T-helper 2 cell treated with Interferon-gamma antibody and Interleukin-4, amounts not matched to agents 100 ng/mL and 5 ng/mL, for 36 hours (primary cell): ENCODE results near the gene EBF3. TPM values are rescaled to one million over a fixed set of nuclear protein-coding genes. Genes with fewer than 3 reads are reported as not detected.

Experiments used
- intact Hi-C: fragments of 100-400 bp; cut with micrococcal nuclease; formaldehyde crosslinking; loops from one replicate; pipeline ENCODE4 v1.15.1; 2023
- total RNA-seq: library from RNA; stranded (reverse); gene quantifications from 2 replicates; pipeline ENCODE4 v1.2.3, GENCODE V29; 2022

Gene EBF3
- total RNA-seq, 1 donor from 2014 or later: not detected

DNA sequence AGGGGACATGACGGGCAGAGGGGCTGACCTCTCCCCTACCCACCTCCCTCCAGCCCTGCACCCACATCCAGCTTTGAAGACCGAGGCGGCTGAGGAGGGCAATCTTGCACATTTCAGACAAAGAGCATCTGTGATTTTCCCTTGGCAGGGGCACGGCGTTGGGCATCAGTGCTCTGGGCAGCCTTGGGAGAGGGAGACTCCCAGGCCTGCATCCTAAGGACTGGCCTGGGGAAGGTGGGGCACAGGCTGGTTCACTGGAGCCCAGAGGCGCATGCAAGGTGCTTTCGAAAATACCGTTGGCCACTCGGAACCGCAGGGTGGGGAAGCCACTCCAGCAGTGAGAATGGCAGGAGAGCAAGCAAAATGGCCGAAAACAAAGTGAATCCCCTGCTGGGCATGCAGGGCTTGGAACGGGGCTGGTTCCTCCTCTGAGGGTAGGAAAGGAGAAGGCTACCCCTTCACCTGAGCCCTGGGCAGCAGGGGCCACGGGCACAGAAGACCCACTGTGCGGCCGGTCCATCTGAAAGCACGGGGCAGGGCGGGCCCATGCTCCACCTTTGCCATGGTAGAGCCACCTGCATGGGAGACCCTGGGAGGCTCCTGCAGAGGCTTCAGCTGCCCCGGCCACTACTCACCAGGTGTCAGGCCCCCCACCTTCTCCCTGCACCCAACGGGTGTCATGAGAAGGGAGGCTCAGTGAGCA lies 49.8 kb downstream of the EBF3 start:
- intact Hi-C loops: no loop called here

DNA sequence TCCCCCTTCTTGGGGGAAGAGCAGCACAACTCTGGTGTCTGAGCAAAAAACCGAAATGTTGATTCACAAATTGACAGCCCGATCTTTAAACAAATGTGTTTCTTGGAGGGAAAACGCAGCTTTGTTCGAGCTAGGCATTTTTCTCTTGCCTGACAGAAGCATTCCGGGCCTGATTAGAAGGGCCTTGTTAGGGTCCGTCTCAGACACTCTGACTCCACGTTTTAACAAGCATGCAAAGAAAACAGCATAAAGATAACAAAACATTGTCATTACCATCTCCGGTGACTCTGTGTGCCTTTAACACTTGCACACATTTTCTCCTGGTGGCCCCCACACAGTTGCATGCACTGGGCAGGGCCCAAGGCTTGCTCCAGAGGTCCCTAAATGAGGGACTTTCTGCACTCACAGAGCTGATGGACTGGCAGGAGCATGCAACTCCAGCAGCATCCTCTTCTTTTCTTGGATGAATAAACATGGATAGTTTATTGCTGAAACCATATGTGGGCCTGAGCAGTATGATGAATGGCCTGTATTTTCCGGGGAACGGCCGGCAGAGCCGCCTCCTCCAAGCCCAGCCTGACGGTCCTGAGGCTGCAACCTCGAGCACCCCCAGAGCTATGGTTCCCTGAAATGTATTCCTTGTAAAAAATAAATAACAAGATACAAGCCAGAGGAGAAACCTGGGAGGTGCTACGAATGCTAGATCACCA lies 50.9 kb downstream of the EBF3 start:
- intact Hi-C loops: no loop called here

DNA sequence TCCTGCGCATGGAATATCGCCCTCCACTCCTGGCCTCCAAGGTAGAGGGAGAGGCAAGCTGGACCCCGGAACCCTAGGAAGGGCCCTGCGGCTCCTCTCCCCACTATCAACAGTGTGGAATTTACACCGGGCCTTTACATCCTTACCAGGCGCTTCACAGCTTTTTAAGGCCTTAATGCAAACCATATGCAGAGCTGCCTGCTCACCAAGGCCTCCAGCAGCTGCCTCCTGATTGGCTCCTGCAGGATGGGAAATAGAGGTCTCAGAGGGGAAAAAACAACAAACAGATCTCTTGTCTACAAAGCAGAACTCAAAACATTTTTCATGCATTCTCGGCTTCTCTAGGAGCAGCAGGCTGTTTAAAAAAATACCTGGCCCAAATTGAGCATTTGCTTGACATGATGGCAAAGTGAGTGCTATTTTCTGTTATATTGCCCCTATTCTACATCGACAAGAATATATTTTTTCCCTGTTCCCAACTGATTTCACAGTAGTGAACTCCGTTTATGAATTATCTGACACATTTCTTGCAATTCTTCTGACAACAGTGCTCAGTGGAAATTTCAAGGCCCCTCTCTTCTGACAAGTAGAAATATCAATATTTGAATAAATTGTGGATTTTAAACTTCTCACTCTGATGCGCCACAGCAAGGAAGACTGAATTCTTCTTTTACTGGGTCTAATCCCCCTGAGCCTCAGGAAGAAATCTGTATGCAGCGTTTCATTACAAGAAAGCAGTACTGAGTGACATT lies 51.7 kb downstream of the EBF3 start:
- intact Hi-C loops: no loop called here

DNA sequence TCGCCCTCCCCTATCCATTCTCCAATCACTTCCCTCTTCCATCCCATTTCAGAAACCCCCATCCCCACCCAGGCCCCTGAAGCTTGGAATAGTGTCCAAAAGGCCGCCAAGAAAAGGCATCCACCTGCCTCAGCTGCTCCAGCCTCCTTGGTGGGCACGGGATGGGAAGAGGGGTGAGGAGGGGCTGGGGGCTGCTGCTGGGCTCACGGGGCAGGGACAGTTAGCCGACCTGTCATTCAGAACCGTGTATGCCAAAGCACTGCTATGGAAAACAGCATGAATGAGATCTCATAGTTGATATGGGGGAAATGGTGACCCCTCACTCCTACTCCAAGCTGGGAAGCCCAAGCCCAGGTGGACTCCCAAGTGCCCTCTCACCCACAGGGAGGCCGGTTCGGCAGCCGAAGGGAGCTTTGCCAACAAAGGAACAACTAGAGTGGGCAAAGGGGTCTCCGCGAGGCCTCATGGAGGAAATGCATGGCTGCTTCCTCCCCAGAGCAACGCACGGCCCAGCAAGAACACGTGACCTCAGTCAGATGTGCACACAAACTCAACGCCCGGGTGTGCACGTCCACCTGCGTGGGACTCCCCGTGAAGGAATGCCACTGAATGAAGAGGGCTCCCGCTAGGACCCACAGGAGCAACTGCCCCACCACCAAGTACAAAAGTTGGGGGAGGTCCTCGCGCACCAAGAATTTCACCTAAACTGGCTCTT lies 52.5 kb downstream of the EBF3 start:
- intact Hi-C loops: no loop called here

GRCh38 chr10:129910861-129911260 lies 53.2 kb downstream of the EBF3 start:
- intact Hi-C loops: no loop called here

GRCh38 chr10:129909531-129910256 lies 54.4 kb downstream of the EBF3 start:
- intact Hi-C loops: no loop called here

GRCh38 chr10:129909080-129909479 lies 55.0 kb downstream of the EBF3 start:
- intact Hi-C loops: no loop called here

DNA sequence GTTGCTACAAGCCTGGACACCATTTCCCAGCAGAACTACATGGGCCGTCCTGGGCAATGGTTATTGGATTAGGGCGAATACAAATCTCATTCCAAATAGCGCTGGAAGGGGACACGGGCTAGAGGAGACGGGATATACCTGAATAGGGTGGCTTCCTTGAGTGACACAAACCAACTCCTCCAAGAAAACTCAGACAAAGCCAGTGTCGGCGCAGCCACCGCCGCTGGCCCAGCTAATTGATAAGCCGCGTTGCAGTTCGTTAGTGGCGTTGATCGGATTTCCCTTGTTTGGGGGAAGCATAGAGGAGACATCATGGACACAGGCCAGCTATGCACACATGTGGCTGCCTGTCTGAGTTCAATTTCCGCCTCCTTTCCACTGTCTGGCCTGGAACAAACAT lies 55.7 kb downstream of the EBF3 start:
- intact Hi-C loops: no loop called here

GRCh38 chr10:129905553-129905952 lies 58.5 kb downstream of the EBF3 start:
- intact Hi-C loops: no loop called here

- intact Hi-C loops: no loop called here
These were observed 59.8 kb downstream of the EBF3 start for GRCh38 chr10:129904323-129904722.

DNA sequence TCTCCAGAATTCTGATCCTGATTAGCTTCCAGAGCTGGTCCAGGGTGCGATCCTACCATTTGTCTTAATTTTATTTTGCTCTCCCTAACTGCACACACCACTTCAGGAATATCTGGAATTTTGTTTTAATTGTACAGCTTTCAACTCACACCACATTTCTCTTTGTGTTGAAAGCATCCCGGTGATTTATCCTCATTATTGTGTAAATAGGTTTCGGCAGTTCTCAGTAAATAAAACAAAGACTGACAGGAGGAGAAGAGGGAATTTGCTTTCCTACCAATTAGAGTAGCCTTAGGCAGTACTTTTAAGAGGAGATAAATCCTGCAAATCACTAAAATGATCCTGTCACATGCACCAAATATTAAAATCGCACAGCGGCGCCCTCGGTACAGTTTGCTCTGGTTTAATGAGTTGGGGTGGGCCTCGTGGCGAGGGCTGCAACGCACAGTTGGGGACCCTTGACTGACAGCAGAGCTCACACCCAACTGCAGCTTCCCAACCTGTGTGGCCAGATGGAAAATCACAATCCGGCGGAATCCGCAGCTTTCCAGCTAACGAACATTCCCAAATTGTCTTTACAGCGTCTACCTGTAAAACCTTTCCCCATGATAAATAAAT lies 62.6 kb downstream of the EBF3 start:
- intact Hi-C loops: no loop called here

DNA sequence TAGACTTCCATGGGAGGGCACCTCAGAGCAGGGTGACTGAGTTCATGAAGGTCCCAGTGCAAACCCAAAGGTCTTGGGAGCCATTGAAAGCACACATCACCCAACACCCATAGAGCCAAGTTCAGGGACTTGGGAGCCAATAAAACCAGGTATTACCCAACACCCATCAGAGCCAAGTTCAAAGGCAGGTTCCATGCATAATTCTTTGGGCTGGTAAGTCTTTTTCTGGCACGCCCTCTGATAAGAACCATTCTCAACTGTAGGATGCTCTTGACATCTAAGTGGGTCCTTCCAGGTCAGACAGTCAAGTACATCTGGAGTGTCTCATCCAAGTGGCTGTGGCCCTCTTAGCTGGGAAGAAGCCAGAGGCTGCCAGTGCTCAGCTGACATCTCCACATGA lies 63.2 kb downstream of the EBF3 start:
- intact Hi-C loops: no loop called here

DNA sequence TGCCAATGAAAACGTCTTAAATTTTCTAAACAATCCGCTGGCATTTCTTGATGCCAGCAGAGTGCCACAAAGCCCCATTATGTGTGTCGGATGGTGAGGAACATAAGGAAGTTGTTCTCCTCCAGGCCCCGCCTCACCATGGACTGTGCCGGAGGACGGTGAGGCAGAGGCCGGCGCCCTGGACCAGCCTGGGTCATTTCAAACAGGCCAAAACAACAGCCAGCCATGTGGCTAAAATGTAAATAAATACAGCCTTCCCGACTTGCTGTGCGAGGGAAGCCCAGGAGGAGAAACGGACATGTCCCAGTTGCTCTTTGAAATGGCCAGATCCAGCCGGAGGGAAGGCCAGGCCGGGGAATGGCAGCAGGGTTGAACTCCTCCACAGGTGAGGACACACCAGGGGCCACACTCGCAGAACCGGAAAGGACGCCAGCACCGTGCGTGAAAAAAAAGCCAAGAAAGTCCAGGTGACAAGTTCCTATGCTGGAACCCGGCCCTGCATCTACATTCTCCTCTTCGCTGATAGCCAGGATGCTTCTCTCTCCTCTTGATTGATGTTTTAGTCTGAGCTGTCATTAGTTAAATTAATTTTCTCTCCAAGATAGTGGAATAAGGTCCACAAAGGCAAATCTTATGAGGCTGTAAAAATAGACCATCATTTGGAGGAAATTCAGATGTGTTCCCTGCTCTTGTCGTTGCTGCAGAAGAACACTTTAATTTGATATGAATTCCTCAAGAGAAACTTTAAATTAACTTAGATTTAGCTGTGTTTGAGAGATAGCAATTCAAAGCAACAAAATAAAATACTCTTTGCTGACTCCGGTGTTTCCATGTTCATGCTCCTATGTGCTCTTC lies 64.6 kb downstream of the EBF3 start:
- intact Hi-C loops: no loop called here

- intact Hi-C loops: no loop called here
These were observed 65.3 kb downstream of the EBF3 start for GRCh38 chr10:129898706-129899268.

- intact Hi-C loops: no loop called here
These were observed 66.0 kb downstream of the EBF3 start for GRCh38 chr10:129897871-129898626.

GRCh38 chr10:129896860-129897200 lies 67.2 kb downstream of the EBF3 start:
- intact Hi-C loops: no loop called here

GRCh38 chr10:129896136-129896859 lies 67.8 kb downstream of the EBF3 start:
- intact Hi-C loops: no loop called here

DNA sequence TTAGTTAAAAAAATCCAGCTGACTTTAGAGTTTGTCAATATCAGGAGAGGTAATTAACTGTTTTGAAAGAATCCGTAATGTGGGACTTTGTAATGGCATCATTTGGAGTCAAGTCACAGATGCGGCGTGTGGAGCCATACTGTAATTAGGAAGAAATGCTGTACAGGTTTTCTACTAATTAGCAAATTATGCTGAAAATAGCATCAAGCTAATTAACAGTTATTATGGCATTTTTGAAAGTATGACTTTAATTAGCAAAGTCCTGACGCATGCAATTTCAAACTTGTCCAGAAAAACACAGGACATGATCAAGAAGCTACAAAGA lies 68.3 kb downstream of the EBF3 start:
- intact Hi-C loops: no loop called here
